Measurements from ENCODE around the gene PTGR1.

- no peak for TF ChIP-seq POLR2A (IDR thresholded peaks at IDR 0.05)
- no peak for TF ChIP-seq CTCF (IDR thresholded peaks at IDR 0.05)
Observed at GRCh38 chr9:111561165-111561719, 38.2 kb downstream of the PTGR1 start.
